Sigmoid colon (tissue), 4 donors: ENCODE data around the gene LOC101059915.

ENCODE experiments used
- CTCF ChIP-seq, 4 experiments: fragments of 450-650 bp in 3 of 4; fragments of 200-600 bp in 1 of 4; IDR thresholded peaks; one replicate each; pipeline ENCODE4 v1.5.1; 2016 to 2019; ENCODE audit warnings: antibody characterized with exemption in 4 of 4, mild to moderate bottlenecking in 3 of 4, moderate library complexity in 2 of 4
- EP300 ChIP-seq, 4 donors: sonication (generic); formaldehyde crosslinking; IDR thresholded peaks; one replicate each; pipeline ENCODE4 v1.6.1; 2017; ENCODE audit warnings: antibody characterized with exemption in 4 of 4

- TF ChIP-seq CTCF (IDR thresholded peaks at IDR 0.05) = peak in 3 of 4 experiments; percentile 17 to 47 (median 25)
- no peak for TF ChIP-seq EP300 (IDR thresholded peaks at IDR 0.05)
Measured at GRCh38 chrX:71652405-71652804, 14.9 kb upstream of the LOC101059915 start.
